ENCODE measurements around the gene VPS33B.

VPS33B gene

GRCh38 chr15:90972133-90972532 is 50.3 kb downstream of the VPS33B start:
- DNase-seq = no peak

- no peak for DNase-seq
Observed at GRCh38 chr15:90970274-90970673, 52.1 kb downstream of the VPS33B start.

DNA sequence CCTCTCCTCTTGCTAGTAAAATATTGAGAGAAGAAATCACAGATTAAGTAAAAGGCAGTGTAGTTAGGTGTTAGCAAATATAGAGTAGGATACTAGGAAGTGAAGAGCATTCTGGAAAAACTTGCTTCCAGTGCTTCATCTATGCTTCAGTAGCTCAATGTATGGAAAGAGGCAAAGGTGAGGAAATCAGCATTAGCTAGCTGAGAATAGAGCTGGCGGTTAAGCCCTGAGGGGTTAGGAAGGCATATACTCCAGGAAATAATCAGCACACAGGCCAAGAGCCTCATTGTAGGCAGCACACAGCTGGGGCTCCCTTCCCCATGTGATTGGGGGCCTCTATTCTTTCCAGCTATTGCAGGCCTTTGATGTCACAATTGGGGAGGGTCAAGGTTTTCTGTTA is 54.0 kb downstream of the VPS33B start:
- no peak for DNase-seq

- DNase-seq = no peak
Observed at GRCh38 chr15:90967206-90967605, 55.2 kb downstream of the VPS33B start.

DNA sequence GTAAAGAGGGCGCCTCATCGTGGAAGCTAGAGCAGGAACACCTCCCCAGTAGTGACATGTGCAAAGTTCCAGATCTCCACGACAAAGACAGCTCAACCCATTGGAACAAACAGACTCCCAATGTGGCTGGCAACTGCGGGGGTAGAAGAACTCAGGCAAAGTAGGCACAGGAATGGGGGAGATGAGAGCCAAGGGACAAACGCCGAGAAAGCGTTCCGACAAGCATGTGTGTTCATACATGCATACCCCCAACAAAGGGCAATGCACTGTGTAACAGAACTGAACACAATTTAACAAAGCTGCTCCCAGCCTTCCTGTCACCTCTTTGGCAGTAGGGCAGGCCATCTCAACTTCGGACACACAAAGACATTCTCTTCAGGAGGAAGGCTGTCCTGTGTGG is 56.1 kb downstream of the VPS33B start:
- no peak for DNase-seq

DNA sequence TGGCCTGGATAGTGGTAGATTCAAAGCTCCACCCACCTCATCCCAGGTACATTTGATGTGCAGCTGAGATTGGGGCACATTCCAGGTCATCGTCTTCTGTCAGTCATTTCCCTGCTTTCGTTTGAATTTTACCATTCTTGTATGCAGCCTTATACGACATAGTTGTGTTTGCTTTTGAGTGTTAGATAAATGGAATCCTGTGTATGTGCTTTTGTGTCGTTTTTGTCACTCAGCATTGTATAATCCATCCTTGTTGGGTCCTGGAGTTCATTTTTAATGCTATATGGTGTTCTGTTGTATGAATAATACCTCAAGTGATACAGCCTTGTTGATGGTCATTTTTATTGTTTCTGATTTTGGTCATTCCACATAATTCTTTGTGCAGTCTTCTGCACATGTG is 60.4 kb downstream of the VPS33B start:
- no peak for DNase-seq

- DNase-seq = no peak
Observed at GRCh38 chr15:90960298-90961091, 61.9 kb downstream of the VPS33B start.

GRCh38 chr15:90959894-90960293 is 62.5 kb downstream of the VPS33B start:
- DNase-seq = no peak

- DNase-seq = no peak
Observed at GRCh38 chr15:90959028-90959595, 63.3 kb downstream of the VPS33B start.

- no peak for DNase-seq
Observed at GRCh38 chr15:90957791-90958190, 64.6 kb downstream of the VPS33B start.

- DNase-seq = no peak
Observed at GRCh38 chr15:90957031-90957790, 65.2 kb downstream of the VPS33B start.

DNA sequence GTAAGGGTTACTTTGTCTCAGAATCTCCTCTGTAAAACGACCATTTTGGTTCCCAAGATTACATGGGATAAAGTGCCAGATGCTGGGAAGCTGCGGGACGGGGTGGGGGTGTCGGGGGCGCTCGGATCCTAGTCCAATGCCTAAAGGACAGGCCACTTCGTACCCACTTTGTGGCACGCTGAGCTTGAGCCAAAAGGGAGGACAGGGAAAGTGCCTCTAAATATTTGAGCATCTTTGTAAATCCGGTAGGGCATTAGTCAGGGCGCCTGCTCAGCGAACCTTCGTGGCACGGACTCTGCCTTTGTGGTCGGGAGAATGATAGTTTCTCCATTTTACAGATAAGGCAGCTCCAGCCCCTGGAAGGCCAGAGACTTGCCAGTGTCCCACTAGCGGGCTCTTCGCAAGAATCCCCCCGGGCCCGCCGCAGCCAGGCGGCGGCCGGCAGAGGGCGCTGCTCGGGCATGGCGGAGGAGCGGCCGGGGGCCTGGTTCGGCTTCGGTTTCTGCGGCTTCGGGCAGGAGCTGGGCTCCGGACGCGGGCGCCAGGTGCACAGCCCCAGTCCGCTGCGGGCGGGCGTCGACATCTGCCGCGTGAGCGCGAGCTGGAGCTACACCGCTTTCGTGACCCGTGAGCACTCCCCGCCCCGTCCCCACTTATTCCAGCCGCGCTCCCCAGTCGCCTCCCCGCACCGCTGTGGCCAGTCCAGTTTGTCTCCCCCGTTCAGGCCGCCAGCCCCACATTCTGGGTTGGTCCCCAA is 65.9 kb downstream of the VPS33B start:
- DNase-seq = peak; percentile 69

GRCh38 chr15:90955624-90956273 is 66.6 kb downstream of the VPS33B start:
- DNase-seq = peak; percentile 35

DNA sequence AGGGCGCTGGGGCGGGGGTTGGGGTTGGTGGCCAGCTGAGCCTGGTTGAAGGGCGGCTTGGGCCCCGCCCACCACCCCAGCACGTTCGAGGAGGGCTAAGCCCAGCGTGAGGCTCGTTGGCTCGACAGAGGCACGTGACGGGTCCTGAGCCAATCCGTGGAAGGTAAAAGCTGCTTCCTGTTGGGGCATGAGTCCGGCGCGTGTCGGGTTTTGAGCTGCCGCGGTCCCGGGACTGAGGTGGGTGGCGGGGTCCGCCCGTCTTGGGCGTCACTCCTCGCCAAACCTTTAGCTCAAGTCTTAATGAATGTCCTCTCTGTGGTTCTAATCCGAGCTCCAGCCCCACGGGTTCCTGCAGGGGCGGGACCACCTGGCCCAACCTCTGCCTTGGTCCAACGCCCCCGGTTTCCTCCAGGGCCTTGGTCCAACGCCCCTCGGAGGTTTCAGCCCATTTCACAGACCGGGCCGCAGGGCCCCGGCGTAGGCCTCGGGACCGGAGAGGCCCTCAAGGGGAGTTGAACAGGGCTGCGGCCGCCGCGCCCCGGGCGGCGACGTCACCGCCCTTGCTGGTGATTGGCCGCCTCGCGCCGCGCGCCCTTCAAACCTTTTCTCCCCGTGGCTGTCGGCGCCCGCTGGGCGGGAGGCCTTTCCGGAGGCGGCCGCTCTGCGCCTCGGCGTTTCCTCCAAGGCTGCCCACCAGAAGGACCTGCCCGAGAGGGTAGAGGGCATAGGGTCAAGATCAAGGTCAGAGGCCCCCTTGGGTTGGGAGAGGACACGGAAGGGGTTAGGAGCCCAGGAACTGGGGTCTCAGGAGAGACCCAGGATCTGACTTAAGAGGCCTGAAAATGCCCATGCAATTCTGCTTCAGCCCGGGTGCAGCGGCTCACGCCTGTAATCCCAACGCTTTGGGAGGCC is 67.4 kb downstream of the VPS33B start, which contains the start of gene RCCD1:
Gene RCCD1 (plus strand): TSS at position 173 of the 912 bp plus-strand sequence. CDS start 1,851 bp downstream, outside the sequence.
- DNase-seq = peak; percentile 95

DNA sequence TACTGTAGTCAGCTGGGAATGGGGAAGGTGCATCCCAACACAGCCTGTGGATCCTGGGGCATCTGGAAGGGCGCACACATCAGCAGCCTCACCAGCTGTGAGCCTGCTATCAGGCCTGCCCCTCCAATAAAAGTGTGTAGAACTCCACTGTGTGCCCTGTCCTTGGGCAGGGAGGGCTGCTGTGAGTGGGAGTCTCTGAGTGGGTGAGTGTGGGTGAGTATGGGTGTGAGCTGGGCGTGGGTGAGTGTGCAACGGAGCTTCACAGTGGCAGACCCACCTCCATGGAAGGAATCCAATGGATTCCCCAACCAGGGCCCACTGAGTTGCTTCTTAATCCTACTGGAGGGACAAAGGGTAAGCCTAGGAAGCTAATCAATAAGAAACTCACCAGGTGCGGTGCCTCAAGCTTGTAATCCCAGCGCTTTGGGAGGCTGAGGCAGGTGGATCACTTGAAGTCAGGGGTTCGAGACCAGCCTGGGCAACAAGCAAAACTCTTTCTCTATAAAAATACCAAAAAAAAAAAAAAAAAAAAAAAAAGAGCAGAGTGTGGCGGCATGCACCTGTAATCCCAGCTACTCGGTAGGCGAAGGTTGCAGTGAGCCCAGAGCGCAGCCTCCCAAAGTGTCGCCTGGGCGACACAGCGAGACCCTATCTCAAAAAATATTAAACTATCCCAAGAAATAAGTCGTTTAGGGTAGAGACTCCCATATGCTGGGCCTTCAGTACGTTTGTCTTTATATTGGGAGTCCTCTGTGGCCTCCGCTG is 68.3 kb downstream of the VPS33B start:
- no peak for DNase-seq

DNA sequence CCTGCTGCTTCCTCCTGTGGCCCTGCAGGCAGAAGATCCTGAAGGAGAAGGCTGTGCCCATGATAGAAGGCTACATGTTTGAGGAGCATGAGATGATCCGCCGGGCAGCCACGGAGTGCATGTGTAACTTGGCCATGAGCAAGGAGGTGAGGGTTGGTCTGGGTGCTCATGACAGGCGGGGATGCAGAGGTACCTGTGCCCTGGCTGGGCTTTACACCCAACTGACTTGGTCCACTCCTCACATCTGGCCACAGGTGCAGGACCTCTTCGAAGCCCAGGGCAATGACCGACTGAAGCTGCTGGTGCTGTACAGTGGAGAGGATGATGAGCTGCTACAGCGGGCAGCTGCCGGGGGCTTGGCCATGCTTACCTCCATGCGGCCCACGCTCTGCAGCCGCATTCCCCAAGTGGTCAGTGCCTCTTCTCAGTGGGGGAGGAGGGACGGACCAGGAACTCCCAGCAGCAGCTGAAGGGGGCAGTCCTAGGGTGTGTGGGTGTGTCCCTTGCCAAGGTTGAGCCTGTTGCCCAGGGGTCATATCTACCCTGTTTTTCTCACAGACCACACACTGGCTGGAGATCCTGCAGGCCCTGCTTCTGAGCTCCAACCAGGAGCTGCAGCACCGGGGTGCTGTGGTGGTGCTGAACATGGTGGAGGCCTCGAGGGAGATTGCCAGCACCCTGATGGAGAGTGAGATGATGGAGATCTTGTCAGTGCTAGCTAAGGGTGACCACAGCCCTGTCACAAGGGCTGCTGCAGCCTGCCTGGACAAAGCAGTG is 69.3 kb downstream of the VPS33B start:
- DNase-seq = no peak

GRCh38 chr15:90950676-90951075 is 71.7 kb downstream of the VPS33B start:
- no peak for DNase-seq

DNA sequence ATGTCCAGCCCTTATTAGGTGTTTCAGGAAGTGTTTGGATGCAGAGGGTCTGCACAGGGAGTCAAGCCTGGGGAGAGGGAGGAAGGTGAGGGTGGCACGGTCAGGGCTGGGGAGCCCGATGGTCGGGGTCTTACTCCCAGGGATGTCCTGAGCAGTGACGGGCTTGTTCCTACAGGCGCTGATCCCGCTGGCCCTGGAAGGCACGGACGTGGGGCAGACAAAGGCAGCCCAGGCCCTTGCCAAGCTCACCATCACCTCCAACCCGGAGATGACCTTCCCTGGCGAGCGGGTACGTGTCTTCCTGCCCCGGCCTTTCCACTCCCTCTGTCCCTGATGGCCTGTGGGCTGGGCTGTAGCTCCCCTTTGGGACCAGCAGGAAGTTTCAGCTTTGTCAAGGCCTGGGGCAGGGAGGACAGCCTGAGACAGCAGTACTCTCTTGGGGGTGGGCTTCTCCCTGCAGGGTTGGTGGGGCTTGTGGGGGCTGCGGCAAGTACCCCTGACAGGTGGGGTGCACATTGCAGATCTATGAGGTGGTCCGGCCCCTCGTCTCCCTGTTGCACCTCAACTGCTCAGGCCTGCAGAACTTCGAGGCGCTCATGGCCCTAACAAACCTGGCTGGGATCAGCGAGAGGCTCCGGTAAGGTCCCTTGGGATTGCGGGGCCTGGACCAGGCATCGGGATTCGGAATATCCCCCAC is 72.3 kb downstream of the VPS33B start:
- DNase-seq = no peak

Data from NCI-H774 (cell line).